ENCODE measurements around the gene LTBP1. TPM values are rescaled to one million over a fixed set of nuclear protein-coding genes. Genes with fewer than 3 reads are reported as not detected.

The LTBP1 gene
- total and polyA plus RNA-seq, 11 donors, result 23.5 to 150 (median 102) TPM

GRCh38 chr2:33392366-33392765 is 445.6 kb downstream of the LTBP1 start:
- intact Hi-C loops (cut with DNase I), result loop anchor here in 1 of 10 donors (10.0 kb wide), 1 partner anchor 838 kb away; no protein-coding TSS in a partner anchor
- Histone ChIP-seq H3K9me3 (peaks cover 0 to 5% (median 0%) of the 10 kb centered on the region in 12 donors), H3K4me3 (no peak overlapping the region), H3K4me1 (peaks cover 0 to 4% (median 0%) of the 10 kb centered on the region in 12 donors), H3K36me3 (peaks cover 0 to 45% (median 12%) of the 10 kb centered on the region in 9 donors), H3K27ac (no peak overlapping the region), H3K27me3 (no peaks in the 10 kb centered on the region)
- no peak for DNase-seq
- no peak for ATAC-seq
- WGBS, 4 donors, result 89 to 96% (median 94%) methylated on average over 4 of the region's 4 CpGs
- TF ChIP-seq CTCF (IDR thresholded peaks at IDR 0.05) (no peak), POLR2A (IDR thresholded peaks at IDR 0.05) (no peak)

- H3K9me3 ChIP-seq, result peaks cover 0 to 5% (median 0%) of the 10 kb centered on the region in 12 donors
- ATAC-seq, result no peak
- no peaks in the 10 kb centered on the region for H3K27me3 ChIP-seq
- H3K4me1 ChIP-seq, result peaks cover 0 to 9% (median 0%) of the 10 kb centered on the region in 12 donors
- no peak for DNase-seq
- no peak overlapping the region for H3K4me3 ChIP-seq
- peaks cover 0 to 47% (median 7%) of the 10 kb centered on the region in 9 donors for H3K36me3 ChIP-seq
- H3K27ac ChIP-seq, result no peak overlapping the region
- 76 to 97% (median 88%) methylated on average over 3 of the region's 3 CpGs for WGBS, 4 donors
- intact Hi-C loops (cut with DNase I), result loop anchor here in 1 of 10 donors (10.0 kb wide), 1 partner anchor 840 kb away; no protein-coding TSS in a partner anchor
- TF ChIP-seq POLR2A (IDR thresholded peaks at IDR 0.05) (no peak), CTCF (IDR thresholded peaks at IDR 0.05) (no peak)
Observed at GRCh38 chr2:33395034-33395433, 448.3 kb downstream of the LTBP1 start.

GRCh38 chr2:33395655-33396249 is 449.0 kb downstream of the LTBP1 start:
- DNase-seq (peak in 2 of 5 donors; percentile 23 to 35), ATAC-seq (peak in 1 of 4 donors; percentile 47)
- H3K9me3 ChIP-seq, result peaks cover 0 to 5% (median 0%) of the 10 kb centered on the region in 12 donors
- H3K27me3 ChIP-seq, result no peaks in the 10 kb centered on the region
- H3K4me1 ChIP-seq, result peaks cover 0 to 9% (median 0%) of the 10 kb centered on the region in 12 donors
- peaks cover 0 to 42% (median 7%) of the 10 kb centered on the region in 9 donors for H3K36me3 ChIP-seq
- TF ChIP-seq CTCF (IDR thresholded peaks at IDR 0.05) (peak; percentile 36 to 60 (median 48)), POLR2A (IDR thresholded peaks at IDR 0.05) (no peak)
- intact Hi-C loops (cut with DNase I), result loop anchor here in 1 of 10 donors (10.0 kb wide), 1 partner anchor 841 kb away; no protein-coding TSS in a partner anchor
- no peak overlapping the region for H3K4me3 ChIP-seq
- no peak overlapping the region for H3K27ac ChIP-seq

- DNase-seq, result no peak
- no peak for ATAC-seq
- 85 to 94% (median 90%) methylated on average over 5 of the region's 5 CpGs for WGBS, 4 donors
- no peak overlapping the region for H3K27ac ChIP-seq
- H3K36me3 ChIP-seq, result no peaks in the 10 kb centered on the region
- intact Hi-C loops (cut with DNase I), result no loop called here
- TF ChIP-seq POLR2A (IDR thresholded peaks at IDR 0.05) (no peak), CTCF (IDR thresholded peaks at IDR 0.05) (no peak)
- H3K4me3 ChIP-seq, result no peak overlapping the region
- H3K27me3 ChIP-seq, result no peaks in the 10 kb centered on the region
- peaks cover 0 to 6% (median 0%) of the 10 kb centered on the region in 12 donors for H3K4me1 ChIP-seq
- peaks cover 0 to 13% (median 6%) of the 10 kb centered on the region in 12 donors for H3K9me3 ChIP-seq
Observed at GRCh38 chr2:33404321-33404720, 457.6 kb downstream of the LTBP1 start.
